HEK293T (cell line): ENCODE data around the gene CHAC1.

Experiments
- CTCF ChIA-PET: fragments of 350-600 bp; formaldehyde crosslinking; extraction: SDS; loops from one replicate; lab custom pipeline; 2021; ENCODE audit warnings: antibody characterized with exemption, inconsistent platforms; lab: Yijun Ruan, JAX
- POLR2A ChIA-PET: fragments of 350-600 bp; formaldehyde crosslinking; extraction: SDS; loops from one replicate; lab custom pipeline; 2020; ENCODE audit warnings: antibody characterized with exemption, inconsistent platforms; lab: Yijun Ruan, JAX
- DNase-seq: peaks from one replicate; pipeline ENCODE4 v3.0.0; 2012; ENCODE audit warnings: mixed read lengths; ENCODE audit errors: extremely low spot score
- ARNT ChIP-seq: fragments of 450-650 bp; IDR thresholded peaks from 2 replicates; pipeline ENCODE4 v1.6.1; 2017; ENCODE audit warnings: mild to moderate bottlenecking
- BHLHE40 ChIP-seq: fragments of 450-650 bp; IDR thresholded peaks from 2 replicates; pipeline ENCODE4 v1.6.1; 2016; ENCODE audit warnings: mild to moderate bottlenecking, moderate library complexity, borderline replicate concordance
- CTBP1 ChIP-seq: fragments of 450-650 bp; IDR thresholded peaks from 2 replicates; pipeline ENCODE4 v1.6.1; 2016; ENCODE audit warnings: borderline replicate concordance
- ELF4 ChIP-seq: fragments of 450-650 bp; IDR thresholded peaks from 2 replicates; pipeline ENCODE4 v1.6.1; 2017; ENCODE audit warnings: antibody characterized with exemption
- FOXA1 ChIP-seq: fragments of 450-650 bp; IDR thresholded peaks from 2 replicates; pipeline ENCODE4 v1.6.1; 2016; ENCODE audit warnings: mild to moderate bottlenecking
- FOXK2 ChIP-seq: fragments of 450-650 bp; IDR thresholded peaks from 2 replicates; pipeline ENCODE4 v1.6.1; 2016; ENCODE audit warnings: mild to moderate bottlenecking
- FOXM1 ChIP-seq: fragments of 450-650 bp; IDR thresholded peaks from 2 replicates; pipeline ENCODE4 v1.6.1; 2017; ENCODE audit warnings: mild to moderate bottlenecking, borderline replicate concordance
- HDGF ChIP-seq: fragments of 450-650 bp; IDR thresholded peaks from 2 replicates; pipeline ENCODE4 v1.6.1; 2017; ENCODE audit warnings: antibody characterized with exemption, borderline replicate concordance
- L3MBTL2 ChIP-seq: fragments of 450-650 bp; conservative IDR thresholded peaks from 2 replicates; pipeline ENCODE4 v1.6.1; 2016; ENCODE audit warnings: mild to moderate bottlenecking
- LEF1 ChIP-seq: fragments of 450-650 bp; IDR thresholded peaks from 2 replicates; pipeline ENCODE4 v1.6.1; 2017; ENCODE audit warnings: mild to moderate bottlenecking, borderline replicate concordance
- NFRKB ChIP-seq: fragments of 450-650 bp; IDR thresholded peaks from 2 replicates; pipeline ENCODE4 v1.6.1; 2016; ENCODE audit warnings: mild to moderate bottlenecking, moderate library complexity
- SP1 ChIP-seq: fragments of 450-650 bp; IDR thresholded peaks from 2 replicates; pipeline ENCODE4 v1.6.1; 2017
- SUZ12 ChIP-seq: fragments of 450-650 bp; IDR thresholded peaks from 2 replicates; pipeline ENCODE4 v1.6.1; 2016; ENCODE audit warnings: mild to moderate bottlenecking
- TARDBP ChIP-seq: fragments of 450-650 bp; IDR thresholded peaks from 2 replicates; pipeline ENCODE4 v1.6.1; 2016
- ZNF384 ChIP-seq: fragments of 450-650 bp; IDR thresholded peaks from 2 replicates; pipeline ENCODE4 v1.6.1; 2016
- TF ChIP-seq, protein P1 (sequence below): fragments of 450-650 bp; IDR thresholded peaks from 2 replicates; pipeline ENCODE4 v1.6.1; 2016

CHAC1 gene

DNA sequence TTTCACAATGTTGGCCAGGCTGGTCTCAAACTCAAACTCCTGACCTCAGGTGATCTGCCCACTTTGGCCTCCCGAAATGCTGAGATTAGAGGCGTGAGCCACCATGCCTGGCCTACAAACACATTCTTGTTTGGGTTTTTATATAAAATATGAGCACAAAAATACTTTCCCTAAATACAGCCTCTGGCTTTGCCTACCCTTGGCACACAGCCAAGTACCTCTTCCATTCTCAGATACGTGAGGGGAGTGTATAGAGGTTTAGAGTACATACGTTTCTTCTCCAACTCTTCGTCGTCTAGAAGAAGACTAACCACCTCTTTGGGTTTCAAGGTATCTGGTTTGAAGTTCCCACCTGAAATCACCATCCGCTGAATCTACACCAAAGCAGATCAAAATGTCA lies 33.5 kb downstream of the CHAC1 start:
- no peak for TF ChIP-seq LEF1
- no peak for TF ChIP-seq SUZ12
- no peak for TF ChIP-seq BHLHE40
- TF ChIP-seq HDGF = no peak
- no peak for TF ChIP-seq ELF4
- TF ChIP-seq FOXK2 = no peak
- POLR2A ChIA-PET = no interaction called here
- no peak for DNase-seq
- CTCF ChIA-PET = no interaction called here

DNA sequence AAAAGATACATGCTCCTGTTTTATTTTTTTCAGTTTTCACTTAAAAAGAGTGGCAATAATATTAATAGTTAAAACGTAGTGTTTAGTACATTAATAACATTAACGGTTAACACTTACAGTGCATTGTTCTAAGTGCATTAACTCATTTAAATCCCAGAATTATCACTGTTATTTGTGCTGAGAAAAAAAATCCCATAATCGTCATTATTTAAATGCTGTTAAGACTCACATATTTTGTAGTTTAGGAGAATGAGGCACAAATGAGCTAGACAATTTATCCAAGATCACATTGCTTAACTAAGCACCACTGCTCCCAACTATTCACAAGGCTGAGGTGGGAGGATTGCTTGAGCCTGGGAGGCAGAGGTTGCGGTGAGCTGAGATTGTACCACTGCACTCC lies 34.9 kb downstream of the CHAC1 start:
- POLR2A ChIA-PET = no interaction called here
- CTCF ChIA-PET = interaction anchor here (0.6 kb wide), 1 partner anchor 48 kb away, joined by 4 read pairs; no protein-coding TSS in a partner anchor
- DNase-seq = no peak
- TF ChIP-seq ELF4 (no peak), L3MBTL2 (no peak), FOXK2 (no peak), SP1 (no peak), ZNF384 (no peak), ARNT (no peak), HDGF (no peak), LEF1 (no peak), TARDBP (no peak), FOXA1 (no peak), SUZ12 (no peak), CTBP1 (no peak), BHLHE40 (no peak), FOXM1 (no peak), NFRKB (no peak)
- TF ChIP-seq, protein P1, sequence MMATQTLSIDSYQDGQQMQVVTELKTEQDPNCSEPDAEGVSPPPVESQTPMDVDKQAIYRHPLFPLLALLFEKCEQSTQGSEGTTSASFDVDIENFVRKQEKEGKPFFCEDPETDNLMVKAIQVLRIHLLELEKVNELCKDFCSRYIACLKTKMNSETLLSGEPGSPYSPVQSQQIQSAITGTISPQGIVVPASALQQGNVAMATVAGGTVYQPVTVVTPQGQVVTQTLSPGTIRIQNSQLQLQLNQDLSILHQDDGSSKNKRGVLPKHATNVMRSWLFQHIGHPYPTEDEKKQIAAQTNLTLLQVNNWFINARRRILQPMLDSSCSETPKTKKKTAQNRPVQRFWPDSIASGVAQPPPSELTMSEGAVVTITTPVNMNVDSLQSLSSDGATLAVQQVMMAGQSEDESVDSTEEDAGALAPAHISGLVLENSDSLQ = no peak

DNA sequence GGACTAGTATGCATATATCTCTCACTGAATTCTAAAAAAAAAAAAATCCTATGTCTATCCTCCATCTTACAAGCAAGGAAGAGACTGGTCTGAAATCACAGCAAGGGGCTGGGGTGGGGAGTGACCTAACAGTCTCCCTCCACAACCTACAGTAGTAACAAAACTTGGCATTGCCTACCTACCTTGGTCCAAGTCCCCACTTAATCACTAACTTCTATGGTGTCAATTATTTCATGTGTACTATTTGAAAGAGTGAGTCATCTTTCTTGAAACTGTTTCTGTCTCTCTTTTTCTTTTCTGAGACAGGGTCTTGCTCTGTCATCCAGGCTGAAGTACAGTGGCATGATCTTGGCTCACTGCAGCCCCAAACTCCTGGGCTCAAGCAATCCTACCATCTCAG lies 36.8 kb downstream of the CHAC1 start:
- POLR2A ChIA-PET = no interaction called here
- TF ChIP-seq FOXA1 (no peak), ARNT (no peak), ZNF384 (no peak), NFRKB (no peak), SUZ12 (no peak)
- no peak for DNase-seq
- CTCF ChIA-PET = no interaction called here

DNA sequence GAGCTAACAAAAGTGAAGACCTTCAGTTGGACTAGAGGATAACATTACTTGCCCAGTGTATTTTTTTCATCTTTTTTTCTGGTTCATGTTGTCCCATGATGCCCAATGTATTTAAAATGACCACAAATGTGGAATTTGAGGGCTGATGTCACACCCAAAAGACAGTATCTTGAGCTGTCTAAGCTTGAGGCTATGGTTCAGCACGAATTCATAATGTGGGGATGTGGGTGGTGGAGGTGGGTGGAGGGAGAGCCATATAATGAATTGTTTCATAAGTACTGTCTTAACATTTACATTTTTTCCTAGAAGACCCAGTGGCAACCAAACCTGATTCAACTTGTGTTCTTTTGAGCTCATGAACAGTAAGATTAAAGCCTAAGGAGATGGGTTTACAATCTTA lies 37.5 kb downstream of the CHAC1 start:
- ChIA-PET POLR2A (no interaction called here), CTCF (no interaction called here)
- TF ChIP-seq FOXK2 (no peak), L3MBTL2 (no peak), LEF1 (no peak), HDGF (no peak), SP1 (no peak)
- DNase-seq = no peak

DNA sequence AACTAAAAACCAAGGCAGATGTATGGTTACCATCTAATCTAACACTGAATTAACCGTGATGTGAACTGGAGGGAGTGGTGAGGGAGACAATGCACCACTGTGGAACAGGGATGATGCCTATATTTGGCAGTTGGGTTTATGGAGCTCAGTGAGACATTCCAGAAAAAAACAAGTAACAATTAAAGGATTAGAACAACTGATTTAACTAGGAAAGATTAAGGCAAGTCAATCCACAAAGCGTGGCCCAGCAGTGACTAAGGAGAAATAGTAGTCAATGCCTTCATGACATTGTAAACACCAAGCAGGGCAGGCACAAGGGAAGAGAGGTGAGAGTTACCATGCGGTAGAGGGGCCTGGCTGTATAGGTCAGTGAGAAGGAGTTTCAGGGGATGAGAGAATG lies 38.1 kb downstream of the CHAC1 start:
- DNase-seq = no peak
- ChIA-PET POLR2A (no interaction called here), CTCF (no interaction called here)
- TF ChIP-seq FOXK2 = no peak
- TF ChIP-seq HDGF = no peak
- no peak for TF ChIP-seq ELF4
- TF ChIP-seq, protein P1 = no peak
- TF ChIP-seq BHLHE40 = no peak
- no peak for TF ChIP-seq CTBP1
- TF ChIP-seq SUZ12 = no peak
- TF ChIP-seq SP1 = no peak
- no peak for TF ChIP-seq ARNT
- TF ChIP-seq LEF1 = no peak
- TF ChIP-seq FOXA1 = no peak
- TF ChIP-seq NFRKB = no peak
- TF ChIP-seq TARDBP = no peak
- no peak for TF ChIP-seq FOXM1
- TF ChIP-seq ZNF384 = no peak
- TF ChIP-seq L3MBTL2 = no peak

DNA sequence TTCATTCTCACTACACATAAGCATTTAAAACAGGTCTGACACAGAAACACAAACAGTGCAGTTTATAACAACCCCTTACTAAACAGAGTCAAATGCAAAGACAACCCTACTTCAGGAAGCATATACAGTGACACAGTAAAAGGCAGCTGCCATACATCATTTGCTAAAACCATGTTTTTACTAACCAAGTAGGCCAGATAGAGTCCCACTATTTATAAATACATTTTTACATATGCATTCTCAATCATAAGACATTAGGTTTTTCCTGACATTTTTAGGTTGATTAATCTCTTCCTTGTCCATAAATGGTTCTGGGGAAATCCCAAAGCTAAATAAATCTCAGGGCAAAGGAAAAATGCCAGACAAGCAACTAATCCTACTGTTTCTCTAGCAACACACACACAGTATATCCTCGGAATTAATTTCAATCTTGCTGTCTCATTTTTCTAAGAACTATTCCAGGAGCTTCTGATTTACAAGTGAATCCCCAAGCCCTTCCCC lies 39.0 kb downstream of the CHAC1 start:
- DNase-seq = no peak
- no peak for TF ChIP-seq FOXK2
- no peak for TF ChIP-seq FOXM1
- TF ChIP-seq HDGF = no peak
- TF ChIP-seq LEF1 = no peak
- no peak for TF ChIP-seq FOXA1
- TF ChIP-seq BHLHE40 = no peak
- TF ChIP-seq ARNT = no peak
- TF ChIP-seq L3MBTL2 = no peak
- TF ChIP-seq SP1 = no peak
- TF ChIP-seq, protein P1 = no peak
- no peak for TF ChIP-seq NFRKB
- TF ChIP-seq CTBP1 = no peak
- no peak for TF ChIP-seq TARDBP
- no peak for TF ChIP-seq ELF4
- no peak for TF ChIP-seq SUZ12
- TF ChIP-seq ZNF384 = no peak
- ChIA-PET POLR2A (interaction anchor here (1.0 to 1.2 kb wide), 2 partner anchors 38 to 50 kb away, joined by 3 read pairs; no protein-coding TSS in a partner anchor), CTCF (no interaction called here)
